ENCODE results near the gene MMP17. TPM values are rescaled to one million over a fixed set of nuclear protein-coding genes. Genes with fewer than 3 reads are reported as not detected.
A peak's percentile ranks its signal among the peaks of the same experiment; 100 is the strongest.

Gene MMP17
- total and polyA plus RNA-seq, 2 experiments from 2014 or later, result 0.40 to 0.42 TPM

DNA sequence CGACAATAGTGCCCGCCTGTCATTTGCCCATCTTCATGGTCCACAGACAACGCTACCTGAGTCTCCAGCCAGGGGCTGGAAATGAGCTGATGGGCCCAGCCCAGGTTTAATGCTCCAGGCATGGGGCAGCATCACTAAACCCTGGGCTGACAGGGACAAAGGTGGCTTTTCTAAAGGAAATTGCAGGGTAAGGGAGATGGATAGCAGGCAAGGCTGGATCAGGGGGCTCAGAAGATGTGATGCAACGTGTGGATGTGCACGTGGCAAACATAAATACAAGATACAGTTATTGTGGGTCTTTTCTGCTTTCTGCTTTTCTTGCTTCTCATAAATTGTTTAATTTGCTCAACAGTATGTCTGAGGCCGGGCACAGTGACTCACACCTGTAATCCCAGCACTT is 3.7 kb upstream of the MMP17 start:
- DNase-seq (ENCODE audit: low spot score), result no peak
- Histone ChIP-seq H3K27ac (no peak overlapping the region), H3K9me2 (replicated peaks; ENCODE audit: insufficient read depth) (no peaks in the 10 kb centered on the region), H4K20me1 (ENCODE audit: insufficient read depth, poor library complexity, severe bottlenecking) (no peaks in the 10 kb centered on the region), H3K79me2 (no peaks in the 10 kb centered on the region), H3K4me2 (no peak overlapping the region), H3K4me3 (no peak overlapping the region), H3K4me1 (ENCODE audit: insufficient read depth) (no peaks in the 10 kb centered on the region), H3K36me3 (replicated peaks; ENCODE audit: insufficient read depth, low read depth) (no peaks in the 10 kb centered on the region), H2AFZ (no peak overlapping the region), H3K9me3 (ENCODE audit: low read depth) (no peaks in the 10 kb centered on the region), H3K27me3 (peaks cover 28% of the 10 kb centered on the region)
- TF ChIP-seq EZH2 (IDR thresholded peaks at IDR 0.05; ENCODE audit: borderline replicate concordance), result no peak
- no peak for TF ChIP-seq CTCF (IDR thresholded peaks at IDR 0.05; ENCODE audit: poor library complexity)
- TF ChIP-seq EZH2phosphoT487 (IDR thresholded peaks at IDR 0.05; ENCODE audit: low read depth, severe bottlenecking, unreplicated experiment), result no peak
- WGBS (ENCODE audit: low lambda C conversion rate, missing lambda C conversion rate), result 91% methylated on average over 6 of the region's 6 CpGs

- H3K9me2 ChIP-seq (replicated peaks; ENCODE audit: insufficient read depth), result no peaks in the 10 kb centered on the region
- no peaks in the 10 kb centered on the region for H3K79me2 ChIP-seq
- H3K27ac ChIP-seq, result no peak overlapping the region
- H3K4me3 ChIP-seq, result no peak overlapping the region
- no peak overlapping the region for H2AFZ ChIP-seq
- no peak for DNase-seq (ENCODE audit: low spot score)
- TF ChIP-seq EZH2 (IDR thresholded peaks at IDR 0.05; ENCODE audit: borderline replicate concordance), result no peak
- TF ChIP-seq CTCF (IDR thresholded peaks at IDR 0.05; ENCODE audit: poor library complexity), result no peak
- TF ChIP-seq EZH2phosphoT487 (IDR thresholded peaks at IDR 0.05; ENCODE audit: low read depth, severe bottlenecking, unreplicated experiment), result no peak
- no peaks in the 10 kb centered on the region for H3K4me1 ChIP-seq (ENCODE audit: insufficient read depth)
- H3K4me2 ChIP-seq, result no peak overlapping the region
- no peaks in the 10 kb centered on the region for H4K20me1 ChIP-seq (ENCODE audit: insufficient read depth, poor library complexity, severe bottlenecking)
- no peaks in the 10 kb centered on the region for H3K9me3 ChIP-seq (ENCODE audit: low read depth)
- H3K36me3 ChIP-seq (replicated peaks; ENCODE audit: insufficient read depth, low read depth), result no peaks in the 10 kb centered on the region
- 82% methylated on average over 18 of the region's 18 CpGs for WGBS (ENCODE audit: low lambda C conversion rate, missing lambda C conversion rate)
- peaks cover 37% of the 10 kb centered on the region for H3K27me3 ChIP-seq
These were observed 2.9 kb upstream of the MMP17 start for GRCh38 chr12:131825146-131825892.

GRCh38 chr12:131826097-131826928 is 1.9 kb upstream of the MMP17 start:
- Histone ChIP-seq H3K9me2 (replicated peaks; ENCODE audit: insufficient read depth) (no peaks in the 10 kb centered on the region), H3K27me3 (peaks cover 47% of the 10 kb centered on the region), H2AFZ (no peak overlapping the region), H3K36me3 (replicated peaks; ENCODE audit: insufficient read depth, low read depth) (no peaks in the 10 kb centered on the region), H3K79me2 (no peaks in the 10 kb centered on the region), H3K27ac (no peak overlapping the region), H3K4me3 (no peak overlapping the region), H3K9me3 (ENCODE audit: low read depth) (no peaks in the 10 kb centered on the region), H4K20me1 (ENCODE audit: insufficient read depth, poor library complexity, severe bottlenecking) (no peaks in the 10 kb centered on the region), H3K4me1 (ENCODE audit: insufficient read depth) (peaks cover 8% of the 10 kb centered on the region), H3K4me2 (no peak overlapping the region)
- WGBS (ENCODE audit: low lambda C conversion rate, missing lambda C conversion rate), result 87% methylated on average over 23 of the region's 23 CpGs
- TF ChIP-seq EZH2 (IDR thresholded peaks at IDR 0.05; ENCODE audit: borderline replicate concordance), result no peak
- TF ChIP-seq EZH2phosphoT487 (IDR thresholded peaks at IDR 0.05; ENCODE audit: low read depth, severe bottlenecking, unreplicated experiment), result no peak
- TF ChIP-seq CTCF (IDR thresholded peaks at IDR 0.05; ENCODE audit: poor library complexity), result no peak
- peak; percentile 3 for DNase-seq (ENCODE audit: low spot score)
